Stomach (tissue), 4 donors: ENCODE results near the gene ATRNL1.

Experiments used
- POLR2A ChIP-seq, 4 donors: fragments of 450-650 bp; IDR thresholded peaks; one replicate each; pipeline ENCODE4 v1.6.1; 2016; ENCODE audit warnings: antibody characterized with exemption in 4 of 4, control low read depth in 2 of 4, mild to moderate bottlenecking in 1 of 4, moderate library complexity in 1 of 4
- POLR2AphosphoS5 ChIP-seq, 3 donors: sonication (generic); formaldehyde crosslinking; IDR thresholded peaks; one replicate each; pipeline ENCODE4 v1.6.1; 2016; ENCODE audit warnings: antibody characterized with exemption in 3 of 3

DNA sequence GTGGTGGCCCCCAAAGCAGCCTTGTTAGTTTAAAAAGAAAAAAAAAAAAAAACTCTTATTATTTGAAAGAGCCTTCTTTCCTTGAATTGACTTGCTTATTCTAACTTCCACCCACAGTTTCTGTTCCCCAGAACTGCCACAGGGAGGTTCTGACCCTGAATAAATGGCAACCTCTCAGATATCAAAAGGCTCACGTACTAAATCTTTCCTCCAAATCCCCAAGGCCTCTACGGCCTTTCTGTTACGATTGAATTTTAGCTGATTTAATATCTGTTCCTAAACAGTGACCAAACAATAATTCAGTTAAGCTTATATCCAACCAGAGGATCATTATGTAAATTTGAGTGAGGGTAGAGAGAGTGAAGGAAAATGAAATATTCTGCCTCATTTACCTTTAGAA, 697.1 kb downstream of the ATRNL1 start:
- TF ChIP-seq POLR2AphosphoS5 (IDR thresholded peaks at IDR 0.05) (no peak), POLR2A (IDR thresholded peaks at IDR 0.05) (no peak)
